ENCODE data around the gene ZNF385C. TPM values are rescaled to one million over a fixed set of nuclear protein-coding genes. Genes with fewer than 3 reads are reported as not detected.

The ZNF385C gene
- total RNA-seq, 6 experiments from 2014 or later: 0.11 to 1.2 (median 0.11) TPM; not detected in 3

DNA sequence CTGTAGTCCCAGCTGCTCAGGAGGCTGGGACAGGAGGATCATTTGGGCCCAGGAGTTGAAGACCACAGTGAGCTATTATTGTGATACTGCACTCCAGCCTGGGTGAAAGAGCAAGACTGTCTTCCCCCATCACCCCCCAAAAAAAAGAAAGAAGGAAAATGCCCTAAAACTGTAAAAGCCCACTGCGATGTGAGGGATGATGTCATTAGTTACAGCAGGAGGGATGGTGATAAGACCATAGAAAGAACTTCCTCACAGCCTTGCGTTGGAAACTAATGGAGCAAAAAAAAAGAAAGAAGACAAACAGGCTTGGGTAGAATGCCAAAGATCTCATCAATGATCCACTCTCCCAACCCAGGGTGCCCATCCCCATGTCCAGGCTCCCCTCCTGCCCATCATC is 18.7 kb downstream of the ZNF385C start:
- no peak overlapping the region for H3K27ac ChIP-seq
- no peak overlapping the region for H3K4me3 ChIP-seq
- no peaks in the 10 kb centered on the region for H3K9me3 ChIP-seq
- no peak for DNase-seq
- no peak for ATAC-seq
- WGBS (ENCODE audit: insufficient coverage, low coverage, low lambda C conversion rate, missing lambda C conversion rate): 80% methylated on average over 2 of the region's 2 CpGs
- no peak for TF ChIP-seq POLR2A (IDR thresholded peaks at IDR 0.05)
- no peaks in the 10 kb centered on the region for H3K27me3 ChIP-seq
- no peaks in the 10 kb centered on the region for H3K4me1 ChIP-seq
- H3K36me3 ChIP-seq: no peaks in the 10 kb centered on the region
- intact Hi-C loops (cut with DNase I): no loop called here

DNA sequence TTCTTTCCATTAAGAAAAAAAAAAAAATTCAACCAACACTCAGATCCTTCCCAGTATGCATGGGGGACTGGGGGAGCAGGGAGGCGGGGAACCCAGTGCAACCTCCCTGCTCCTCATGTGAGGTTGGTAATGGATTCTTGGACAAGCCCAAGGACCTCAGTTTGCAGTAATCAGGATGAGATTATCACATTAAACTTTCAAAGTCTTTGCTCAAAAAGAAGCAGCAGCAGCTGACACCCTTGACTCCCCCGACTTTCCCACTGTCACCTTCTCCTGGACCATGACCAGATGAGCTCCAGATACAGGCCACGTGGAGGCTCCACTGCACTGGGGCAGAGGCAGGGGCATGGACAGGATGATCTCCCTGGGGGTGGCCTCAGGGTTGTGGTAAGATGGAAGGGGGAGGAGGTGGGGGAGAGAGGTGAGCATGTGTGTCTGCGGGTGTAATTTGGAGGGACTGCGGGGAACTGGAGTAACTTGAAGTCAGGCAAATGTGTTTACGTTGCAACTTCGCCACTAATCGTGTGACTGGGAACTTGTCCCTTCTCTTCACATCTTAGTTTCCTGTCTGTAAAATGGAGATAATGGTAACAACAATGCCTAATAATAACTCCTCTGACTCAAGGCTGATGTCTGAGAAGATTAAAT is 19.8 kb downstream of the ZNF385C start:
- no peak for DNase-seq
- no peaks in the 10 kb centered on the region for H3K9me3 ChIP-seq
- H3K36me3 ChIP-seq: no peaks in the 10 kb centered on the region
- ATAC-seq: peak in 3 of 4 donors; percentile 15 to 39 (median 38)
- H3K27ac ChIP-seq: no peak overlapping the region
- no peak overlapping the region for H3K4me3 ChIP-seq
- WGBS (ENCODE audit: insufficient coverage, low coverage, low lambda C conversion rate, missing lambda C conversion rate): 71% methylated on average over 4 of the region's 8 CpGs
- H3K27me3 ChIP-seq: no peaks in the 10 kb centered on the region
- intact Hi-C loops (cut with DNase I): no loop called here
- TF ChIP-seq, protein P1, sequence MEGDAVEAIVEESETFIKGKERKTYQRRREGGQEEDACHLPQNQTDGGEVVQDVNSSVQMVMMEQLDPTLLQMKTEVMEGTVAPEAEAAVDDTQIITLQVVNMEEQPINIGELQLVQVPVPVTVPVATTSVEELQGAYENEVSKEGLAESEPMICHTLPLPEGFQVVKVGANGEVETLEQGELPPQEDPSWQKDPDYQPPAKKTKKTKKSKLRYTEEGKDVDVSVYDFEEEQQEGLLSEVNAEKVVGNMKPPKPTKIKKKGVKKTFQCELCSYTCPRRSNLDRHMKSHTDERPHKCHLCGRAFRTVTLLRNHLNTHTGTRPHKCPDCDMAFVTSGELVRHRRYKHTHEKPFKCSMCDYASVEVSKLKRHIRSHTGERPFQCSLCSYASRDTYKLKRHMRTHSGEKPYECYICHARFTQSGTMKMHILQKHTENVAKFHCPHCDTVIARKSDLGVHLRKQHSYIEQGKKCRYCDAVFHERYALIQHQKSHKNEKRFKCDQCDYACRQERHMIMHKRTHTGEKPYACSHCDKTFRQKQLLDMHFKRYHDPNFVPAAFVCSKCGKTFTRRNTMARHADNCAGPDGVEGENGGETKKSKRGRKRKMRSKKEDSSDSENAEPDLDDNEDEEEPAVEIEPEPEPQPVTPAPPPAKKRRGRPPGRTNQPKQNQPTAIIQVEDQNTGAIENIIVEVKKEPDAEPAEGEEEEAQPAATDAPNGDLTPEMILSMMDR (IDR thresholded peaks at IDR 0.05): no peak
- TF ChIP-seq POLR2A (IDR thresholded peaks at IDR 0.05): no peak
- no peaks in the 10 kb centered on the region for H3K4me1 ChIP-seq

DNA sequence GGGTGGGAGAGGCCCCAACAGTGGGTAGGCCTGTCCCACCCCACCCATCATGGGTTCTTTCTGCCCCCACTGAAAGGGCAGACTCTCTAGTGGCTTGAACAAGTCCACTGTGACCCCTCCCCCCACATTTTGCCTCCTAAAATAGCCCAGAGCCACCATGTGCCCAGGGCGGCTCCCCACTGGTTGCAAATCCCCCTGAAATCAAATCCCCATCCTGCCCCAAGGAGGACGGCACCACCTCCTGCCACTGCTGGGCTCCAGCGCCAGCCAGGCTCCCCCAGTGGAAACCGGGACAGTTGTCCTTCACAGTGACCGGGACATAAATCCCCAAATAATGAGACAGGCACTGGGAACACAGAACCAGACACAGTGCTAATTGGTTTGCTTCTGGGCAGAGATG is 20.5 kb downstream of the ZNF385C start:
- Histone ChIP-seq H3K36me3 (no peaks in the 10 kb centered on the region), H3K9me3 (no peaks in the 10 kb centered on the region), H3K27ac (no peak overlapping the region), H3K4me3 (no peak overlapping the region), H3K4me1 (no peaks in the 10 kb centered on the region), H3K27me3 (no peaks in the 10 kb centered on the region)
- ATAC-seq (no peak), DNase-seq (no peak)
- intact Hi-C loops (cut with DNase I): no loop called here
- no peak for TF ChIP-seq POLR2A (IDR thresholded peaks at IDR 0.05)
- WGBS (ENCODE audit: insufficient coverage, low coverage, low lambda C conversion rate, missing lambda C conversion rate): no CpG with 5 or more reads among the region's 5 CpGs

DNA sequence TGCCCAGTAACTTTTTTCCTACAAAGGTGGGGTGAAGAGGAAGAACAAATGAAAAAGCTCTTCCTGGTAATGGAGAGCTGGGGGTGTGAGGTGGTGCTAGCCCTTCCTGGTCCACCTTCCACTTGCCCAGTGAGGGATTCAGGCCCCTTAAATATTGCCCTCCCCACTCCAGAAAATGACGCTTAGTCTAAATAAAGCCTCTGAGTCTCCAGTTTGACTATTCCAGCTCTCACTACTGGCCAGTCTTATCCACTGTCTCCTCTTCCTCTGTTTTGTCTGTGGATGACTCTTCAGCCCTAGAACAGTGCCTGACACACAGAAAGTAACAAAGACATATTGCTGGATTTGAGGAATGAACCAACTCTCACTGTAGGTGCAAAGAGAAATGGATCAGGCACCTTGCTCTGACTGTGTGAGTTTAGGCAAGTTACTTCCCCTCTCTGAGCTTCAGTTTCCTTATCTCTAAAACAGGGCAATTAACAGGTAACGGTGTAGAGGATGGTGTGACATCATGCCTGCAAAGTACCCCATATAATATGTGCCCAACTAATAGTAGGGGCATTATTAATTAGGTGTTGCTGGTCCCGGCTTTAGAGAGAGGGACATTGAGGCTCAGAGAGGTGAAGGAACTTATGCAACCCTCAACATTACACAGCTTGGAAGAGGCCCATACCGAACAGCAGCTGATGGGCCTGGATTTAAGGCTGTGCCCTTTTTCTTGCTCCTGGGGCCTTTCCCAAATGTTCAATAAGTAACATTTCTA is 21.3 kb downstream of the ZNF385C start:
- TF ChIP-seq POLR2A (IDR thresholded peaks at IDR 0.05): no peak
- TF ChIP-seq, protein P1 (IDR thresholded peaks at IDR 0.05): no peak
- no peaks in the 10 kb centered on the region for H3K36me3 ChIP-seq
- WGBS (ENCODE audit: insufficient coverage, low coverage, low lambda C conversion rate, missing lambda C conversion rate): 72% methylated on average over 4 of the region's 4 CpGs
- H3K4me3 ChIP-seq: no peak overlapping the region
- no peaks in the 10 kb centered on the region for H3K9me3 ChIP-seq
- no peak for DNase-seq
- intact Hi-C loops (cut with DNase I): no loop called here
- no peak overlapping the region for H3K27ac ChIP-seq
- peaks cover 0 to 7% (median 0%) of the 10 kb centered on the region in 4 donors for H3K4me1 ChIP-seq
- no peak for ATAC-seq
- peaks cover 0 to 7% of the 10 kb centered on the region in 2 donors for H3K27me3 ChIP-seq

DNA sequence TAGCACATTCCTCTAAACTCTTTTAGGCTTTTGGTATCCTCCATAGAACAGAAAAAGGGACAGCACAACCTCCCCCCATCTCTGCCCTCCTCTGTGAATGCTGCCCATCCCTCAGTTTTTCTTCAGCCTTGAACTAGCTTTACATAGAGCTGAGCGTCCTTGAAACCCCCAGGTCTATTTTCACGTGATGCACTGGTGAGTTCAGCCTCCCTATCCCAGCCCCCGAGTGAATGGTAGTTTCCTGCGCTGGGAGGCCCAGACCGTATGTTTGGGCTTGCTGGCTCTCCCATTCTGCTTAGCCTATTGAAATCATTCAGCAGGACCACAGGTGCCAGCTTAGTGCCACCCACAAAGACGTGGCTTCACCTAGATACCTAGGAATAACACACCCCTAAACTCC is 22.5 kb downstream of the ZNF385C start:
- ATAC-seq: no peak
- H3K4me3 ChIP-seq: no peak overlapping the region
- no peaks in the 10 kb centered on the region for H3K9me3 ChIP-seq
- DNase-seq: no peak
- H3K4me1 ChIP-seq: peaks cover 0 to 7% (median 0%) of the 10 kb centered on the region in 4 donors
- TF ChIP-seq, protein P1 (IDR thresholded peaks at IDR 0.05): no peak
- no peak for TF ChIP-seq POLR2A (IDR thresholded peaks at IDR 0.05)
- intact Hi-C loops (cut with DNase I): no loop called here
- 67% methylated on average over 6 of the region's 6 CpGs for WGBS (ENCODE audit: insufficient coverage, low coverage, low lambda C conversion rate, missing lambda C conversion rate)
- no peak overlapping the region for H3K27ac ChIP-seq
- peaks cover 0 to 7% of the 10 kb centered on the region in 2 donors for H3K27me3 ChIP-seq
- H3K36me3 ChIP-seq: no peaks in the 10 kb centered on the region
